Tibial artery (tissue), 4 donors: ENCODE data around the gene APOC4.

ENCODE experiments used
- DNase-seq, 2 donors: peaks; one replicate each; pipeline ENCODE4 v3.0.0-alpha.2; 2019
- H3K27ac ChIP-seq, 2 donors: fragments of 200-600 bp; sonication (generic) in 1 of 2; 1 replicate in 1 of 2; 2 replicates in 1 of 2; pipeline ENCODE4 v1.5.1; 2018 to 2019; ENCODE audit warnings: mild to moderate bottlenecking in 1 of 2
- H3K27me3 ChIP-seq, 2 donors: fragments of 200-600 bp; sonication (generic) in 1 of 2; one replicate each; pipeline versions ENCODE4 v1.5.1 to v1.6.0; 2016 to 2019
- H3K36me3 ChIP-seq, 3 donors: fragments of 200-600 bp; sonication (generic) in 2 of 3; one replicate each; pipeline ENCODE4 v1.5.1; 2016 to 2019; ENCODE audit warnings: mild to moderate bottlenecking in 2 of 3
- H3K4me1 ChIP-seq, 4 donors: fragments of 200-600 bp; sonication (generic) in 2 of 4; 1 replicate in 3 of 4; 2 replicates in 1 of 4; pipeline ENCODE4 v1.5.1; 2016 to 2019
- H3K4me3 ChIP-seq, 2 donors: fragments of 200-600 bp; sonication (generic) in 1 of 2; 1 replicate in 1 of 2; 2 replicates in 1 of 2; pipeline ENCODE4 v1.5.1; 2018 to 2019; ENCODE audit warnings: mild to moderate bottlenecking in 2 of 2
- H3K9me3 ChIP-seq, 3 donors: fragments of 200-600 bp; sonication (generic) in 1 of 3; one replicate each; pipeline ENCODE4 v1.5.1; 2016 to 2019
- intact Hi-C: fragments of 100-400 bp; cut with DNase I; formaldehyde crosslinking; loops from one replicate; pipeline ENCODE4 v1.15.0; 2023; ENCODE audit warnings: low total_unique reads
- TF ChIP-seq, protein P1 (sequence below), 2 experiments: fragments of 200-600 bp in 1 of 2; fragments of 450-650 bp in 1 of 2; IDR thresholded peaks; one replicate each; pipeline ENCODE4 v1.5.1; 2017 to 2019; ENCODE audit warnings: antibody characterized with exemption in 2 of 2, mild to moderate bottlenecking in 1 of 2, moderate library complexity in 1 of 2

APOC4 gene

DNA sequence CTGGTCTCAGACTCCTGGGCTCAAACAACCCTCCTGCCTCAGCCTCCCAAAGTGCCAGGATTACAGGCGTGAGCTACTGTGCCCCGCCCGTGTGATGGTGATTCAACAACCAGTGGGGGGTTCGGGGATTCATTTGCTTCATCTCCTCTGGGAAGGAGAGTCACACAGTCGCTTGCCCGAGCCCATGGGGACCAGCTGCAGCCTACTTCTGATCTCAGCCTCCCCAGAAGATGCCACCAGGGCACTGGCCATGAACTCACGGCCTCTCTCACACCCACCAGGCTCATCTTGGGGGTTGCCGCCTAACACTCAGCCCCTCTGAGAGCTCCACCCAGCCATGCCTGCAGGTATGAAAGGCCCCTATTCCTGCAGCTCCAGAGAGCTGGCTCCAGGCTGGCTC is 44.2 kb upstream of the APOC4 start:
- no peaks in the 10 kb centered on the region for H3K9me3 ChIP-seq
- intact Hi-C loops, result no loop called here
- no peaks in the 10 kb centered on the region for H3K27me3 ChIP-seq
- no peak for DNase-seq
- TF ChIP-seq, protein P1, sequence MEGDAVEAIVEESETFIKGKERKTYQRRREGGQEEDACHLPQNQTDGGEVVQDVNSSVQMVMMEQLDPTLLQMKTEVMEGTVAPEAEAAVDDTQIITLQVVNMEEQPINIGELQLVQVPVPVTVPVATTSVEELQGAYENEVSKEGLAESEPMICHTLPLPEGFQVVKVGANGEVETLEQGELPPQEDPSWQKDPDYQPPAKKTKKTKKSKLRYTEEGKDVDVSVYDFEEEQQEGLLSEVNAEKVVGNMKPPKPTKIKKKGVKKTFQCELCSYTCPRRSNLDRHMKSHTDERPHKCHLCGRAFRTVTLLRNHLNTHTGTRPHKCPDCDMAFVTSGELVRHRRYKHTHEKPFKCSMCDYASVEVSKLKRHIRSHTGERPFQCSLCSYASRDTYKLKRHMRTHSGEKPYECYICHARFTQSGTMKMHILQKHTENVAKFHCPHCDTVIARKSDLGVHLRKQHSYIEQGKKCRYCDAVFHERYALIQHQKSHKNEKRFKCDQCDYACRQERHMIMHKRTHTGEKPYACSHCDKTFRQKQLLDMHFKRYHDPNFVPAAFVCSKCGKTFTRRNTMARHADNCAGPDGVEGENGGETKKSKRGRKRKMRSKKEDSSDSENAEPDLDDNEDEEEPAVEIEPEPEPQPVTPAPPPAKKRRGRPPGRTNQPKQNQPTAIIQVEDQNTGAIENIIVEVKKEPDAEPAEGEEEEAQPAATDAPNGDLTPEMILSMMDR (IDR thresholded peaks at IDR 0.05), result no peak
- H3K36me3 ChIP-seq, result peaks cover 67 to 98% (median 83%) of the 10 kb centered on the region in 3 donors
- peaks cover 0 to 2% (median 0%) of the 10 kb centered on the region in 4 donors for H3K4me1 ChIP-seq
- no peak overlapping the region for H3K4me3 ChIP-seq
- no peak overlapping the region for H3K27ac ChIP-seq

DNA sequence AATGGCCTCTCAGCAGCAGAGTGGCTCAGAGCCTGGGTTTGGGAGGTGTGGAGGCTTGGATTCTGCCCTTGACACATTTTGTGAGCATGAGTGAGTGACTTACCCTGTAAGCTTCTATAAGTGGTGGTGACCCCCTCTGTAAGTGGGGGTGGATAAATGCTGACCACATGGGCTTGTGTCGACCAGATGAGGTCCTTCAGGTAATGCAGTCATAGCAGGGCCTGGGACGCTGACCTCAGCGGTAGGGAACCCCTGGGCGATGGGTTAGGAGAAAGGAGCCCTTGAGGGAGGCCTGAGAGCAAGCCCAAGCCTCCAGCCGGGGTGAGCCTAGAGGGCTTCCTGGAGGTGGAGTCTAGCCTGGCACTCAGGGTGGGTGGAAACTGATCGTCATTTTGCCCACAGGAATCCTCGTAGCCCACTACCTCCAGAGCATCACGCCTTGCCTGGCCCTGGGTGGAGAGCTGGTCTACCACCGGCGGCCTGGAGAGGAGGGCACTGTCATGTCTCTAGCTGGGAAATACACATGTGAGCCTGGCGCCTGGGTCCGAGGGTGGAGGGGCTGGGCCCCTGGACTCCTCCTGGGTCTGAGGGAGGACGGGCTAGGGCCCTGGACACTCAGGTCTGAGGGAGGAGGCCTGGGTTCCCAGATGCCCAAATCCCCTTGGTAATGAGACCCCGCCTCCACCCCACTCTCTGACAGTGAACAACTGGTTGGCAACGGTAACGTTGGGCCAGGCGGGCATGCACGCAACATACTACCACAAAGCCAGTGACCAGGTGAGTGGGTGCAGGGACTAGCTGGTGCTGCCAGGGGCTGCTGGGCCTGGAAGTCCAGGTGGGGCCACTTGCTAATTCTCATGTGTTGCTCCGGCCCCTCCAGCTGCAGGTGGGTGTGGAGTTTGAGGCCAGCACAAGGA is 41.5 kb upstream of the APOC4 start:
- DNase-seq, result no peak
- TF ChIP-seq, protein P1 (IDR thresholded peaks at IDR 0.05), result no peak
- intact Hi-C loops, result loop anchor here (5.0 to 10.0 kb wide), 2 partner anchors 52 to 154 kb away; no protein-coding TSS in a partner anchor
- no peaks in the 10 kb centered on the region for H3K9me3 ChIP-seq
- no peak overlapping the region for H3K27ac ChIP-seq
- H3K4me1 ChIP-seq, result peaks cover 0 to 9% (median 0%) of the 10 kb centered on the region in 4 donors
- H3K36me3 ChIP-seq, result peaks cover 47 to 76% (median 61%) of the 10 kb centered on the region in 3 donors
- no peak overlapping the region for H3K4me3 ChIP-seq
- H3K27me3 ChIP-seq, result peaks cover 0 to 18% of the 10 kb centered on the region in 2 donors

DNA sequence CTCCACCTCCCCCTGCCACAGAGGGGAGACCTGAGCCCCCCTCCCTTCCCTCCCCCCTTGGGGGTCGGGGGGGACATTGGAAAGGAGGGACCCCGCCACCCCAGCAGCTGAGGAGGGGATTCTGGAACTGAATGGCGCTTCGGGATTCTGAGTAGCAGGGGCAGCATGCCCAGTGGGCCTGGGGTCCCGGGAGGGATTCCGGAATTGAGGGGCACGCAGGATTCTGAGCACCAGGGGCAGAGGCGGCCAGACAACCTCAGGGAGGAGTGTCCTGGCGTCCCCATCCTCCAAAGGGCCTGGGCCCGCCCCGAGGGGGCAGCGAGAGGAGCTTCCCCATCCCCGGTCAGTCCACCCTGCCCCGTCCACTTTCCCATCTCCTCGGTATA is 38.8 kb upstream of the APOC4 start:
- DNase-seq, result no peak
- intact Hi-C loops, result loop anchor here (5.0 to 10.0 kb wide), 2 partner anchors 49 to 152 kb away; no protein-coding TSS in a partner anchor
- no peaks in the 10 kb centered on the region for H3K9me3 ChIP-seq
- H3K36me3 ChIP-seq, result peaks cover 27 to 50% (median 38%) of the 10 kb centered on the region in 3 donors
- H3K4me3 ChIP-seq, result no peak overlapping the region
- peaks cover 0 to 42% of the 10 kb centered on the region in 2 donors for H3K27me3 ChIP-seq
- H3K4me1 ChIP-seq, result peaks cover 0 to 18% (median 0%) of the 10 kb centered on the region in 4 donors
- TF ChIP-seq, protein P1 (IDR thresholded peaks at IDR 0.05), result no peak
- no peak overlapping the region for H3K27ac ChIP-seq

DNA sequence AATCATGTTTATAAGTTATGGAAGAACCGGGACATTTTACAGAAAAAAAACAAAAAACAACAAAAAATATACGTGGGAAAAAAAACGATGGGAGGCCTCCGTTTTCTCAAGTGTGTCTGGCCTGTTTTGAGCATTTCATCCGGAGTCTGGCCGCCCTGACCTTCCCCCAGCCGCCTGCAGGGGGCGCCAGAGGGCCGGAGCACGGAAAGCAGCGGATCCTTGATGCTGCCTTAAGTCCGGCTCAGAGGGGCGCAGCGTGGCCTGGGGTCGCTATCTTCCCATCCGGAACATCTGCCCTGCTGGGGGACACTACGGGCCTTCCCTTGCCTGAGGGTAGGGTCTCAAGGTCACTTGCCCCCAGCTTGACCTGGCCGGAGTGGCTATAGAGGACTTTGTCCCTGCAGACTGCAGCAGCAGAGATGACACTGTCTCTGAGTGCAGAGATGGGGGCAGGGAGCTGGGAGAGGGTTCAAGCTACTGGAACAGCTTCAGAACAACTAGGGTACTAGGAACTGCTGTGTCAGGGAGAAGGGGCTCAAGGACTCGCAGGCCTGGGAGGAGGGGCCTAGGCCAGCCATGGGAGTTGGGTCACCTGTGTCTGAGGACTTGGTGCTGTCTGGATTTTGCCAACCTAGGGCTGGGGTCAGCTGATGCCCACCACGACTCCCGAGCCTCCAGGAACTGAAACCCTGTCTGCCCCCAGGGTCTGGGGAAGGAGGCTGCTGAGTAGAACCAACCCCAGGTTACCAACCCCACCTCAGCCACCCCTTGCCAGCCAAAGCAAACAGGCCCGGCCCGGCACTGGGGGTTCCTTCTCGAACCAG is 38.2 kb upstream of the APOC4 start:
- H3K36me3 ChIP-seq, result peaks cover 25 to 44% (median 38%) of the 10 kb centered on the region in 3 donors
- no peak overlapping the region for H3K4me3 ChIP-seq
- TF ChIP-seq, protein P1 (IDR thresholded peaks at IDR 0.05), result peak; percentile 92 to 99
- no peaks in the 10 kb centered on the region for H3K9me3 ChIP-seq
- no peak overlapping the region for H3K27ac ChIP-seq
- H3K27me3 ChIP-seq, result peaks cover 0 to 45% of the 10 kb centered on the region in 2 donors
- H3K4me1 ChIP-seq, result peaks cover 0 to 18% (median 0%) of the 10 kb centered on the region in 4 donors
- peak; percentile 64 to 81 for DNase-seq
- intact Hi-C loops, result loop anchor here (5.0 to 10.0 kb wide), 2 partner anchors 48 to 151 kb away; no protein-coding TSS in a partner anchor

DNA sequence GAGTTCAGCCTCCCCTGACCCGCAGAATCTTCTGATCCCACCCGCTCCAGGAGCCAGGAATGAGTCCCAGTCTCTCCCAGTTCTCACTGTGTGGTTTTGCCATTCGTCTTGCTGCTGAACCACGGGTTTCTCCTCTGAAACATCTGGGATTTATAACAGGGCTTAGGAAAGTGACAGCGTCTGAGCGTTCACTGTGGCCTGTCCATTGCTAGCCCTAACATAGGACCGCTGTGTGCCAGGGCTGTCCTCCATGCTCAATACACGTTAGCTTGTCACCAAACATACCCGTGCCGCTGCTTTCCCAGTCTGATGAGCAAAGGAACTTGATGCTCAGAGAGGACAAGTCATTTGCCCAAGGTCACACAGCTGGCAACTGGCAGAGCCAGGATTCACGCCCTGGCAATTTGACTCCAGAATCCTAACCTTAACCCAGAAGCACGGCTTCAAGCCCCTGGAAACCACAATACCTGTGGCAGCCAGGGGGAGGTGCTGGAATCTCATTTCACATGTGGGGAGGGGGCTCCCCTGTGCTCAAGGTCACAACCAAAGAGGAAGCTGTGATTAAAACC is 37.5 kb upstream of the APOC4 start:
- H3K9me3 ChIP-seq, result no peaks in the 10 kb centered on the region
- peaks cover 0 to 18% (median 0%) of the 10 kb centered on the region in 4 donors for H3K4me1 ChIP-seq
- H3K36me3 ChIP-seq, result peaks cover 25 to 37% (median 34%) of the 10 kb centered on the region in 3 donors
- TF ChIP-seq, protein P1 (IDR thresholded peaks at IDR 0.05), result no peak
- no peak overlapping the region for H3K27ac ChIP-seq
- no peak overlapping the region for H3K4me3 ChIP-seq
- peaks cover 0 to 52% of the 10 kb centered on the region in 2 donors for H3K27me3 ChIP-seq
- DNase-seq, result no peak
- intact Hi-C loops, result loop anchor here (5.0 to 10.0 kb wide), 2 partner anchors 48 to 150 kb away; no protein-coding TSS in a partner anchor
